Measurements from ENCODE around the gene SPEG. TPM values are rescaled to one million over a fixed set of nuclear protein-coding genes. Genes with fewer than 3 reads are reported as not detected.

SPEG gene
- total RNA-seq, 1 experiment from 2014 or later: 56.6 TPM

GRCh38 chr2:219536425-219536824 lies 101.8 kb downstream of the SPEG start:
- Histone ChIP-seq H3K4me3 (replicated peaks in 1 of 2; ENCODE audit: low read depth in 1 of 2, low read length in 2 of 2) (no peak overlapping the region), H3K9me3 (ENCODE audit: control insufficient read depth in 1 of 2, insufficient read depth in 1 of 2, low read depth in 1 of 2, low read length in 2 of 2) (no peaks in the 10 kb centered on the region), H3K9ac (ENCODE audit: low read length) (0 out of 2 replicates have a peak overlapping the region, but pooled peaks have one; percentile 24), H3K27me3 (ENCODE audit: insufficient read depth, low read length) (no peaks in the 10 kb centered on the region), H3K27ac (ENCODE audit: low read depth, low read length) (0 out of 2 replicates have a peak overlapping the region, but pooled peaks have one; percentile 49), H3K4me2 (ENCODE audit: low read length) (no peak overlapping the region), H3K4me1 (ENCODE audit: control insufficient read depth in 1 of 2, insufficient read depth in 2 of 2, low read length in 2 of 2) (peaks cover 24 to 64% of the 10 kb centered on the region in 2 experiments), H3K79me2 (ENCODE audit: insufficient read depth, low read length) (peaks cover 30% of the 10 kb centered on the region), H3K36me3 (ENCODE audit: control insufficient read depth in 1 of 2, insufficient read depth in 2 of 2, low read length in 2 of 2) (peaks cover 0 to 26% of the 10 kb centered on the region in 2 experiments; a peak in 2 of 4 replicates), H4K20me1 (ENCODE audit: insufficient read depth) (peaks cover 5% of the 10 kb centered on the region; the same call in 1 of the 2 replicates), H2AFZ (ENCODE audit: low read depth, low read length, poor library complexity, severe bottlenecking) (no peak overlapping the region), H3K9me2 (ENCODE audit: insufficient read depth) (no peaks in the 10 kb centered on the region)
- ATAC-seq (no peak), DNase-seq (ENCODE audit: low read depth, low spot score) (no peak)
- ChIA-PET RAD21 (ENCODE audit: low non-redundant PET in 1 of 2, low total read pairs in 2 of 2, uncharacterized antibody in 2 of 2, unreplicated experiment in 2 of 2) (interaction anchor here in 1 of 2 experiments (0.5 kb wide), 1 partner anchor 14 kb away, joined by 6 read pairs; no protein-coding TSS in a partner anchor), CTCF (interaction anchor here (1.5 kb wide), 1 partner anchor 41 kb away, joined by 3 read pairs; a partner anchor contains a TSS), POLR2A (no interaction called here)
- no TSS peak for BruUV-seq (replicated peaks)
- no peak for TF ChIP-seq SIN3A (IDR thresholded peaks at IDR 0.05; ENCODE audit: low read depth)
- no peak for TF ChIP-seq EGR1 (IDR thresholded peaks at IDR 0.05; ENCODE audit: low read depth)
- TF ChIP-seq CBX3 (IDR thresholded peaks at IDR 0.05; ENCODE audit: low read depth): no peak
- TF ChIP-seq, protein P1, sequence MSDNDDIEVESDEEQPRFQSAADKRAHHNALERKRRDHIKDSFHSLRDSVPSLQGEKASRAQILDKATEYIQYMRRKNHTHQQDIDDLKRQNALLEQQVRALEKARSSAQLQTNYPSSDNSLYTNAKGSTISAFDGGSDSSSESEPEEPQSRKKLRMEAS (IDR thresholded peaks at IDR 0.05): no peak
- no peak for TF ChIP-seq CEBPB (IDR thresholded peaks at IDR 0.05; ENCODE audit: low read depth)
- TF ChIP-seq FOSL1 (IDR thresholded peaks at IDR 0.05; ENCODE audit: low read depth): no peak
- no peak for TF ChIP-seq ZFX (IDR thresholded peaks at IDR 0.05)
- no peak for TF ChIP-seq YY1 (IDR thresholded peaks at IDR 0.05; ENCODE audit: extremely low read depth, insufficient replicate concordance, low read depth, low read length)
- no peak for TF ChIP-seq CTCF (IDR thresholded peaks at IDR 0.05 in 2 of 3, conservative IDR thresholded peaks at IDR 0.05 in 1 of 3; ENCODE audit: borderline replicate concordance in 1 of 3, insufficient read depth in 1 of 3, low read depth in 2 of 3, low read length in 2 of 3)
- intact Hi-C loops (cut with micrococcal nuclease): loop anchor here (10.0 kb wide), 1 partner anchor 362 kb away; the partner anchor contains the start of genes CNPPD1, RETREG2 and SLC23A3
